Measurements from ENCODE around the gene APAF1.

APAF1 gene

DNA sequence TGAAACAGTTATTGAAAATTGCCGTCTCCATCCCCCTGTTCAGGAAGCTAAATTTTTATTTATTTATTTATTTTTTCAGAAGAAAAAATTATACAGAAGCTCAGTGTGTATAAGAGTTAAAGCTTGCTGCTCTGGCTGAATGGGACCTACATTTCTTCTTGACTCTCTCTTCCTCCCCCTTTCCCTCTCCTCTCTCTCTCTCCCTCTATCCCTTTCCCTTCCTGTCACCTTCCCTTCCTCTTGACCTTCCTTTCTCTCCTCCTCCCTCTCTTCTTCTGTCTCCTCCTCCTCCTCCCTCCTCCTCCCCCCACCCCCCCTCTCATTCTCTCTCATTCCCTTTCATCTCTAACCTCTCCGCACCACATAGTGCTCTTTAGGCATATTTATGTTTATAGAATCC, 39.1 kb downstream of the APAF1 start:
- no peaks in the 10 kb centered on the region for H3K4me1 ChIP-seq (ENCODE audit: insufficient read depth, low read length, severe bottlenecking)
- H3K36me3 ChIP-seq (ENCODE audit: insufficient read depth, low read length) = peaks cover 82% of the 10 kb centered on the region

DNA sequence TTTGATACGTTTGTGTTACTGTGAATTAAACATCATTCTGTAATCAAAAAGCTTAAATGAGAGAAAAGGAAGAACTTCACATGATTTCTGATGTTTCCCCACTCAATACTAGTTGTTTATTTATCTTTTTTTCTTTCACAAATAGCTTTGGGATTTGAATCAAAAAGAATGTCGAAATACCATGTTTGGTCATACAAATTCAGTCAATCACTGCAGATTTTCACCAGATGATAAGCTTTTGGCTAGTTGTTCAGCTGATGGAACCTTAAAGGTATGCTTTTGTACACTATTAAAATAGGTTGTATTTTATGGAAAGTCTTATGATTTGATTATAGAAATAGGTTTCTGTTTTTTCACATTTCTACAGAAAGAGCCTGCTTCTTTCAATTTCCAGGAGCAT, 41.5 kb downstream of the APAF1 start:
- H3K36me3 ChIP-seq (ENCODE audit: insufficient read depth, low read length) = peaks cover 72% of the 10 kb centered on the region
- H4K20me1 ChIP-seq (ENCODE audit: insufficient read depth, low read length) = no peaks in the 10 kb centered on the region
- no peak overlapping the region for H3K4me3 ChIP-seq (ENCODE audit: low read depth, low read length, poor library complexity, severe bottlenecking)
- H3K4me2 ChIP-seq (ENCODE audit: low read length) = no peak overlapping the region
- no peaks in the 10 kb centered on the region for H3K79me2 ChIP-seq (ENCODE audit: insufficient read depth, low read length)
- no peak overlapping the region for H3K27ac ChIP-seq (ENCODE audit: low read depth, low read length, poor library complexity, severe bottlenecking)
- no peaks in the 10 kb centered on the region for H3K9me3 ChIP-seq (ENCODE audit: low read length)
- TF ChIP-seq, protein P1, sequence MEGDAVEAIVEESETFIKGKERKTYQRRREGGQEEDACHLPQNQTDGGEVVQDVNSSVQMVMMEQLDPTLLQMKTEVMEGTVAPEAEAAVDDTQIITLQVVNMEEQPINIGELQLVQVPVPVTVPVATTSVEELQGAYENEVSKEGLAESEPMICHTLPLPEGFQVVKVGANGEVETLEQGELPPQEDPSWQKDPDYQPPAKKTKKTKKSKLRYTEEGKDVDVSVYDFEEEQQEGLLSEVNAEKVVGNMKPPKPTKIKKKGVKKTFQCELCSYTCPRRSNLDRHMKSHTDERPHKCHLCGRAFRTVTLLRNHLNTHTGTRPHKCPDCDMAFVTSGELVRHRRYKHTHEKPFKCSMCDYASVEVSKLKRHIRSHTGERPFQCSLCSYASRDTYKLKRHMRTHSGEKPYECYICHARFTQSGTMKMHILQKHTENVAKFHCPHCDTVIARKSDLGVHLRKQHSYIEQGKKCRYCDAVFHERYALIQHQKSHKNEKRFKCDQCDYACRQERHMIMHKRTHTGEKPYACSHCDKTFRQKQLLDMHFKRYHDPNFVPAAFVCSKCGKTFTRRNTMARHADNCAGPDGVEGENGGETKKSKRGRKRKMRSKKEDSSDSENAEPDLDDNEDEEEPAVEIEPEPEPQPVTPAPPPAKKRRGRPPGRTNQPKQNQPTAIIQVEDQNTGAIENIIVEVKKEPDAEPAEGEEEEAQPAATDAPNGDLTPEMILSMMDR (IDR thresholded peaks at IDR 0.05; ENCODE audit: low read length) = no peak
- TF ChIP-seq EZH2 (IDR thresholded peaks at IDR 0.05; ENCODE audit: borderline replicate concordance, low read length) = no peak
- no peaks in the 10 kb centered on the region for H3K9me2 ChIP-seq (ENCODE audit: low read depth, low read length)
- no peaks in the 10 kb centered on the region for H3K4me1 ChIP-seq (ENCODE audit: insufficient read depth, low read length, severe bottlenecking)
- H3K27me3 ChIP-seq (ENCODE audit: insufficient read depth, low read length) = no peaks in the 10 kb centered on the region
- H2AFZ ChIP-seq (ENCODE audit: low read length) = no peak overlapping the region
- H3K9ac ChIP-seq (ENCODE audit: low read length) = no peak overlapping the region
- no peaks in the 10 kb centered on the region for H3F3A ChIP-seq (ENCODE audit: insufficient read depth, low read length)

More for the DNA sequence above, 39.1 kb downstream of the APAF1 start:
- no peaks in the 10 kb centered on the region for H3K79me2 ChIP-seq (ENCODE audit: insufficient read depth, low read length)
- no peaks in the 10 kb centered on the region for H3F3A ChIP-seq (ENCODE audit: insufficient read depth, low read length)
- no peak overlapping the region for H2AFZ ChIP-seq (ENCODE audit: low read length)
- H3K9me3 ChIP-seq (ENCODE audit: low read length) = no peaks in the 10 kb centered on the region
- H3K27me3 ChIP-seq (ENCODE audit: insufficient read depth, low read length) = no peaks in the 10 kb centered on the region
- H3K27ac ChIP-seq (ENCODE audit: low read depth, low read length, poor library complexity, severe bottlenecking) = no peak overlapping the region
- H3K4me3 ChIP-seq (ENCODE audit: low read depth, low read length, poor library complexity, severe bottlenecking) = no peak overlapping the region
- no peaks in the 10 kb centered on the region for H4K20me1 ChIP-seq (ENCODE audit: insufficient read depth, low read length)
- H3K9ac ChIP-seq (ENCODE audit: low read length) = no peak overlapping the region
- H3K4me2 ChIP-seq (ENCODE audit: low read length) = no peak overlapping the region
- no peaks in the 10 kb centered on the region for H3K9me2 ChIP-seq (ENCODE audit: low read depth, low read length)
- TF ChIP-seq, protein P1 (IDR thresholded peaks at IDR 0.05; ENCODE audit: low read length) = no peak
- TF ChIP-seq EZH2 (IDR thresholded peaks at IDR 0.05; ENCODE audit: borderline replicate concordance, low read length) = no peak

DNA sequence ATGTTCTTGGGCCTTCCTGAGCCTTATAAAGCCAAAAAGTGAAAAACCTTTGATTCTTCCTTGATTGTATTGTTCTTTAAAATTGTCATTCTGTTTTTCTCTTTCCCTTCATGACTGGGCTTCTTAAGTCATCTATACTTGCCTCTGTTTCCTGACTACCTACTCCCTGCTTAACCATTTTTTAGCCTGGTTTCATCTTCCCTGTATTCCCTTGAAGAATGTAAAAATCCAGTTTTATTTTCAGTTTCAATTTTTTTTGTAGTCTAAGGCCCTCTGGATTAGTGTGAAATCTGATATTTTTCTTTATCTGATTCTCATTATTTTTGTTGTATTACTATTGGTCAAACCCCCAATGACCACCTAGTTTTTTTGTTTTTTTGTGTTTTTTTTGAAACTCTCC, 46.3 kb downstream of the APAF1 start:
- Histone ChIP-seq H3F3A (ENCODE audit: insufficient read depth, low read length) (no peaks in the 10 kb centered on the region), H3K27me3 (ENCODE audit: insufficient read depth, low read length) (no peaks in the 10 kb centered on the region), H2AFZ (ENCODE audit: low read length) (no peak overlapping the region), H3K36me3 (ENCODE audit: insufficient read depth, low read length) (peaks cover 37% of the 10 kb centered on the region; the same call in 1 of the 2 replicates), H3K4me2 (ENCODE audit: low read length) (no peak overlapping the region), H4K20me1 (ENCODE audit: insufficient read depth, low read length) (no peaks in the 10 kb centered on the region), H3K9ac (ENCODE audit: low read length) (no peak overlapping the region), H3K4me3 (ENCODE audit: low read depth, low read length, poor library complexity, severe bottlenecking) (no peak overlapping the region), H3K27ac (ENCODE audit: low read depth, low read length, poor library complexity, severe bottlenecking) (no peak overlapping the region), H3K9me2 (ENCODE audit: low read depth, low read length) (no peaks in the 10 kb centered on the region), H3K79me2 (ENCODE audit: insufficient read depth, low read length) (no peaks in the 10 kb centered on the region), H3K9me3 (ENCODE audit: low read length) (no peaks in the 10 kb centered on the region), H3K4me1 (ENCODE audit: insufficient read depth, low read length, severe bottlenecking) (no peaks in the 10 kb centered on the region)
- TF ChIP-seq EZH2 (IDR thresholded peaks at IDR 0.05; ENCODE audit: borderline replicate concordance, low read length) = no peak
- TF ChIP-seq, protein P1 (IDR thresholded peaks at IDR 0.05; ENCODE audit: low read length) = no peak
